ENCODE data around the gene TOP3A. TPM values are rescaled to one million over a fixed set of nuclear protein-coding genes. Genes with fewer than 3 reads are reported as not detected.
"Not testable (repeated sequence)": the region's sequence is repeated elsewhere in the genome, so short reads cannot be mapped to it uniquely, and the experiment has no call there.

The TOP3A gene
- total RNA-seq, 1 experiment from 2014 or later: 52.2 TPM

DNA sequence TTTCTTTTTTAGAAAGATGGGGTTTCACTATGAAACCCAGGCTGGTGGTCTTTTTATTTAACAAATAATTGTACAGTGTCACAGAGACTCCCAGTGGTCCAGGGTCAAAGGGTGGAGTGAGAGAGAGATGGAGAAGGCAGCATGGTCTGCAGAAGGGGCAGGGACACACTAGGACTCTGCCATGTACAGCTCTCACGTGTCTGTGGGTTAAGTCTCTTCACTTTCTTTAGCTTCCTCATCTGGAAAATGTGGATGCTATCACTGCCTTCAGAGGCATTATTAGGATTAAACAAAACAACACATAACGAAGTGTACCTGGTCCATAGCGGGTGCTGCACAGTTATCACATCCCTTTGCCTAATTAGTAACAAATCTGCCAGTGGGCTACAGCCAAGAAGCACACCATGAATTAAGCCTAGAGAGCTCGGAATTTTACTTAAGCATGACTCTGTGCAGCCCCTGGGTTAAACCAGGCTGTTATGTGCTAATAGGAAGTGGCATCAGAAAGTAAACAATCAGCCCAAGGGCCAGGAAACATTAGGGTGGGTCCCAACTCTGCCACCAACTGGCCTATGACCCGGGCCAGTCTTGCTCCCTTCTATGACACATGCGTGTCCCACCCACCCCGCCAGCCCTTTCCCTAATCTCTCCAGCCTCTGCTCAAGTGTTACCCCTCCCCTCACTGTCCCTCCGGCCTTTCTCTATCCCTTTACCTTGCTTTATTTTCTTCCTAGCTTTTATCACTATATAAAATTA is 13.9 kb downstream of the TOP3A start:
- intact Hi-C loops (cut with micrococcal nuclease; ENCODE audit: unreplicated experiment): no loop called here
- Histone ChIP-seq H3K27me3 (ENCODE audit: insufficient read depth, low read depth) (no peaks in the 10 kb centered on the region), H2AFZ (no peak overlapping the region), H3K27ac (no peak overlapping the region), H3K36me3 (ENCODE audit: low read depth) (0 out of 2 replicates have a peak, but pooled peaks cover 18% of the 10 kb centered on the region), H3K4me1 (replicated peaks; ENCODE audit: insufficient read depth) (no peaks in the 10 kb centered on the region), H4K20me1 (ENCODE audit: insufficient read depth) (0 out of 2 replicates have a peak, but pooled peaks cover 3% of the 10 kb centered on the region), H3F3A (ENCODE audit: insufficient read depth, low read depth) (peaks cover 8% of the 10 kb centered on the region; the same call in 1 of the 2 replicates), H3K79me2 (ENCODE audit: low read depth) (no peaks in the 10 kb centered on the region), H3K9me3 (ENCODE audit: insufficient read depth, low read depth) (no peaks in the 10 kb centered on the region), H3K4me3 (no peak overlapping the region), H3K9me2 (ENCODE audit: insufficient read depth) (no peaks in the 10 kb centered on the region), H3K4me2 (no peak overlapping the region)
- POLR2A ChIA-PET (ENCODE audit: unreplicated experiment): no interaction called here
- DNase-seq: no peak
- CTCF ChIA-PET: no interaction called here
- BruUV-seq (replicated peaks): no TSS peak
- TF ChIP-seq CTCF (conservative IDR thresholded peaks at IDR 0.05) (no peak), EZH2 (IDR thresholded peaks at IDR 0.05; ENCODE audit: low read depth) (no peak)

DNA sequence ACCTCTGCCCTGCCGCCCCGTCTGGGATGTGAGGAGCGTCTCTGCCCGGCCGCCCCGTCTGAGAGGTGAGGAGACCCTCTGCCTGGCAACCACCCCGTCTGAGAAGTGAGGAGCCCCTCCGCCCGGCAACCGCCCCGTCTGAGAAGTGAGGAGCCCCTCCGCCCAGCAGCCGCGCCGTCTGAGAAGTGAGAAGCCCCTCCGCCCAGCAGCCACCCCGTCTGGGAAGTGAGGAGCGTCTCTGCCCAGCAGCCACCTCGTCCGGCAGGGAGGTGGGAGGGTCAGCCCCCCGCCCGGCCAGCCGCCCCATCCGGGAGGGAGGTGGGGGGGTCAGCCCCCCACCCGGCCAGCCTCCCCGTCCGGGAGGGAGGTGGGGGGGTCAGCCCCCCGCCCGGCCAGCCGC is 16.7 kb downstream of the TOP3A start:
- POLR2A ChIA-PET (ENCODE audit: unreplicated experiment); BruUV-seq (replicated peaks); H3K4me3 ChIP-seq; H3K4me1 ChIP-seq (replicated peaks; ENCODE audit: insufficient read depth); H3K27me3 ChIP-seq (ENCODE audit: insufficient read depth, low read depth); H3K9me3 ChIP-seq (ENCODE audit: insufficient read depth, low read depth); H4K20me1 ChIP-seq (ENCODE audit: insufficient read depth); H3K79me2 ChIP-seq (ENCODE audit: low read depth); CTCF ChIA-PET; H2AFZ ChIP-seq; H3F3A ChIP-seq (ENCODE audit: insufficient read depth, low read depth); H3K4me2 ChIP-seq; DNase-seq; intact Hi-C loops (cut with micrococcal nuclease; ENCODE audit: unreplicated experiment); H3K27ac ChIP-seq; H3K9me2 ChIP-seq (ENCODE audit: insufficient read depth): not testable (repeated sequence)
- H3K36me3 ChIP-seq (ENCODE audit: low read depth): 0 out of 2 replicates have a peak, but pooled peaks cover 18% of the 10 kb centered on the region

DNA sequence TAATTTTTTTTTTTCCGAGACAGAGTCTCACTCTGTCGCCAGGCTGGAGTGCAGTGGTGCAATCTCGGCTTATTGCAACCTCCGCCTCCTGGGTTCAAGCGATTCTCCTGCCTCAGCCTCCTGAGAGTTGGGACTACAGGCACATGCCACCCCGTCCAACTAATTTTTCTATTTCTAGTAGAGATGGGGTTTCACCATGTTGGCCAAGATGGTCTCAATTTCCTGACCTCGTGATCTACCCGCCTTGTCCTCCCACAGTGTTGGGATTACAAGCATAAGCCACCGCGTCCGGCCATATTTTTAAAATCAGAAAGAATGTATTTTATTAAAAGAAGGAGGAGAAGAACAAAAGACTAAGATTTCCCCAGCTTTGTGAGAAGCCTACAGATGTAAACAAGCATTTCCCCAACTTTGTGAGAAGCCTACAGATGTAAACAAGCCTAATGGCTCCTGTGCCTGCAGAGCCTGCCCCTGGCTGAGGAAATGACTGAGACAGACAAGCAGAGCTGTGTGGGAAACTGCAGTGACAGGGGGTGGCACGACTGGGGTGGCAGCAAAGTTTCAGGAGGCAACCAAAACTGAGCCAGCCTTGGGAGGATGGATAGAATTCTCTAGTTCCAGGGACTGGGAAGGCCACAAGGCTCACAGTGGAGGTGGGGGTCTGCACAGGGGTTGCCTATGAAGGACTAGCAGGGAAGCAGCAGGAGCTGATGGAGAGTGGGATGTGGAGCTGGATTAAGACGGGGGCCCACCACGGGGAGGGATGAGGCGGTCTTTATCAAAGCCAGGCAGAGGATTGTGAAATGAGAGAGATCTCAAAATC is 22.9 kb downstream of the TOP3A start:
- no peak for TF ChIP-seq EZH2 (IDR thresholded peaks at IDR 0.05; ENCODE audit: low read depth)
- TF ChIP-seq CTCF (conservative IDR thresholded peaks at IDR 0.05): no peak
- DNase-seq: no peak
- no peak overlapping the region for H3K4me2 ChIP-seq
- H3K36me3 ChIP-seq (ENCODE audit: low read depth): peaks cover 26% of the 10 kb centered on the region; the same call in 1 of the 2 replicates
- H3F3A ChIP-seq (ENCODE audit: insufficient read depth, low read depth): no peaks in the 10 kb centered on the region
- no peaks in the 10 kb centered on the region for H3K27me3 ChIP-seq (ENCODE audit: insufficient read depth, low read depth)
- ChIA-PET POLR2A (ENCODE audit: unreplicated experiment) (no interaction called here), CTCF (no interaction called here)
- H3K9me3 ChIP-seq (ENCODE audit: insufficient read depth, low read depth): no peaks in the 10 kb centered on the region
- intact Hi-C loops (cut with micrococcal nuclease; ENCODE audit: unreplicated experiment): no loop called here
- H3K4me3 ChIP-seq: no peak overlapping the region
- H3K9me2 ChIP-seq (ENCODE audit: insufficient read depth): no peaks in the 10 kb centered on the region
- H3K27ac ChIP-seq: no peak overlapping the region
- H2AFZ ChIP-seq: no peak overlapping the region
- H4K20me1 ChIP-seq (ENCODE audit: insufficient read depth): no peaks in the 10 kb centered on the region
- no peaks in the 10 kb centered on the region for H3K4me1 ChIP-seq (replicated peaks; ENCODE audit: insufficient read depth)
- no TSS peak for BruUV-seq (replicated peaks)
- H3K79me2 ChIP-seq (ENCODE audit: low read depth): no peaks in the 10 kb centered on the region

Data from PC-9 (cell line).